GM04503 (cell line): ENCODE data around the gene RHOC.

Source experiments
- DNase-seq: peaks from one replicate; pipeline ENCODE4 v3.0.0-alpha.2; 2012; ENCODE audit warnings: low read depth

The RHOC gene

GRCh38 chr1:112717263-112717873, 10.4 kb upstream of the RHOC start:
- DNase-seq: no peak

- peak; percentile 48 for DNase-seq
These were observed 9.3 kb upstream of the RHOC start for GRCh38 chr1:112716133-112716720.

- no peak for DNase-seq
These were observed 8.5 kb upstream of the RHOC start, which contains the start of gene PPM1J for GRCh38 chr1:112715264-112716053. PPM1J (minus strand) TSS chr1:112715332; CDS start chr1:112715301, 31 bp downstream.

GRCh38 chr1:112714313-112715263, 7.7 kb upstream of the RHOC start:
- no peak for DNase-seq

GRCh38 chr1:112713466-112714312, 6.8 kb upstream of the RHOC start:
- no peak for DNase-seq

- DNase-seq: no peak
These were observed 5.8 kb upstream of the RHOC start for GRCh38 chr1:112712701-112713128.

- no peak for DNase-seq
These were observed 5.3 kb upstream of the RHOC start for GRCh38 chr1:112712191-112712590.

- DNase-seq: no peak
These were observed 4.7 kb upstream of the RHOC start for GRCh38 chr1:112711670-112712069.

- DNase-seq: no peak
These were observed 4.1 kb upstream of the RHOC start for GRCh38 chr1:112711041-112711440.

- no peak for DNase-seq
These were observed 3.7 kb upstream of the RHOC start for GRCh38 chr1:112710586-112710985.

- DNase-seq: no peak
These were observed 3.2 kb upstream of the RHOC start for GRCh38 chr1:112710159-112710558.

GRCh38 chr1:112708489-112708888, 1.6 kb upstream of the RHOC start:
- no peak for DNase-seq

GRCh38 chr1:112708002-112708448, 1.1 kb upstream of the RHOC start:
- no peak for DNase-seq

- DNase-seq: no peak
These were observed 484 bp upstream of the RHOC start for GRCh38 chr1:112707221-112708001.

GRCh38 chr1:112704934-112705627, 1.8 kb downstream of the RHOC start:
- peak; percentile 91 for DNase-seq

- DNase-seq: no peak
These were observed 2.5 kb downstream of the RHOC start for GRCh38 chr1:112704391-112704933.

- DNase-seq: no peak
These were observed 3.2 kb downstream of the RHOC start for GRCh38 chr1:112703706-112704105.

GRCh38 chr1:112702420-112703261, 4.3 kb downstream of the RHOC start:
- no peak for DNase-seq
